Central memory CD8-positive, alpha-beta T cell (primary cell): ENCODE measurements around the gene GSPT1.
A peak's percentile ranks its signal among the peaks of the same experiment; 100 is the strongest.

ENCODE experiments used
- ATAC-seq: fragments of 150-1000 bp; cut with Tn5 transposase; replicated peaks from 2 replicates; pipeline ENCODE4 v1.10.0; 2022; ENCODE audit warnings: mild to moderate bottlenecking, moderate FRiP score, moderate number of reproducible peaks; ENCODE audit not compliant: poor library complexity, severe bottlenecking; ENCODE audit errors: extremely low read depth
- DNase-seq, 2 donors: peaks; one replicate each; pipeline ENCODE4 v3.0.0; 2021; ENCODE audit warnings: low spot score in 2 of 2
- H3K27ac Mint-ChIP-seq: one replicate; pipeline ENCODE4 v1.8.0; 2022; ENCODE audit warnings: low read depth, mild to moderate bottlenecking, moderate library complexity, mixed read lengths
- H3K27me3 Mint-ChIP-seq: one replicate; pipeline ENCODE4 v1.8.0; 2022; ENCODE audit warnings: mixed read lengths
- H3K36me3 Mint-ChIP-seq: one replicate; pipeline ENCODE4 v1.8.0; 2022; ENCODE audit warnings: mild to moderate bottlenecking, moderate library complexity, mixed read lengths; ENCODE audit not compliant: insufficient read depth
- H3K4me1 Mint-ChIP-seq: one replicate; pipeline ENCODE4 v1.8.0; 2022; ENCODE audit warnings: mixed read lengths
- H3K4me3 Mint-ChIP-seq: one replicate; pipeline ENCODE4 v1.8.0; 2022; ENCODE audit warnings: mild to moderate bottlenecking, moderate library complexity, mixed read lengths
- H3K9me3 Mint-ChIP-seq: one replicate; pipeline ENCODE4 v1.8.0; 2022; ENCODE audit warnings: mixed read lengths

Gene GSPT1

GRCh38 chr16:11869353-11870228 is 46.2 kb downstream of the GSPT1 start:
- Mint-ChIP-seq H3K4me3 (no peak overlapping the region), H3K4me1 (peaks cover 6% of the 10 kb centered on the region), H3K27ac (peak overlapping the region; percentile 32), H3K9me3 (no peaks in the 10 kb centered on the region), H3K27me3 (no peaks in the 10 kb centered on the region), H3K36me3 (peaks cover 38% of the 10 kb centered on the region)
- no peak for DNase-seq
- no peak for ATAC-seq

DNA sequence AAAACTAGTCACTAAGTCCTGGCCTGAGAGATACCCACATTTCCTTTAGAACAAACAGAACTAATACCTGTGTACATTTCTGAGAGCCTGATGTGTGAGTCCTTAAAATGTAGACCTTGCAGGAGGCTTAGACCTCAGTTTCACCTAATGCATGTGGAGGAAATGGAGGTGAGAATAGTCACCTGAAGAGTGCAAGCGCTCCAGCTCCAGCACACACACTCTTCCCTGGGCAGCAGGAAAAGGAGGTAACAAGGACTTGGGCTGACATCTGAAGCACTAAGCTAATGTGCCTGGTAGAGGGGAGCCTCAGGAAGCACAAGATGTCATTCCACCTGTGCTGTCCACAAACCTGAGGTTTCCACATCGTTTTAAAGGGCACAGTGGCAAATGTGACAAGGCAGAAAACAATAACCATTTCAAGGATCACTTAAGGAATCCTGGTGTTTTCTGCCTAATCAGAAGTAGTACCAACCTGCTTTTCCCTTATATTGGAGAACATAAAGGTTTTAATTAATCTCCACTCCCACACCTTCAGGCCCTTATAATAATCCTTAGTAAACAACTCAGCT is 47.3 kb downstream of the GSPT1 start:
- Mint-ChIP-seq H3K4me3 (no peak overlapping the region), H3K9me3 (no peaks in the 10 kb centered on the region), H3K27me3 (no peaks in the 10 kb centered on the region), H3K4me1 (peaks cover 8% of the 10 kb centered on the region), H3K36me3 (peaks cover 30% of the 10 kb centered on the region), H3K27ac (peak overlapping the region; percentile 32)
- ATAC-seq (no peak), DNase-seq (no peak)

DNA sequence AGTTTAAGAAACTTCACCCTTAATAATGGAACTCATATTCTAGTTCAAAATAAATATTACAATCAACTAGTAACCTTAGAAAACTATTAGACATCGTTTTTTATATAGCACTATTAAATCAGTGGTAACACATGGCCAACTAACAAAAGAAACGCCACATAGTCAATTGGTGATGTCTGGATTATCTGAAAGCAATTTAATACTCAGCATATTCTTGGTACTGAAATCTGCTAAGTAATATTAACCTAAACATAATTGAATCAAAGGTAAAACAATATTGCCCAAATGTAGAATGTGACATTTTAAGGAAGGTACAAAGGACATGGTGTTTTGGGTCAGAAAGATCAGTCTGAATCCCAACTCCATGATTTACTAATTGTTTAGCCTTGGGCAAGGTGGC is 53.3 kb downstream of the GSPT1 start:
- no peak overlapping the region for H3K27ac Mint-ChIP-seq
- no peak for ATAC-seq

DNA sequence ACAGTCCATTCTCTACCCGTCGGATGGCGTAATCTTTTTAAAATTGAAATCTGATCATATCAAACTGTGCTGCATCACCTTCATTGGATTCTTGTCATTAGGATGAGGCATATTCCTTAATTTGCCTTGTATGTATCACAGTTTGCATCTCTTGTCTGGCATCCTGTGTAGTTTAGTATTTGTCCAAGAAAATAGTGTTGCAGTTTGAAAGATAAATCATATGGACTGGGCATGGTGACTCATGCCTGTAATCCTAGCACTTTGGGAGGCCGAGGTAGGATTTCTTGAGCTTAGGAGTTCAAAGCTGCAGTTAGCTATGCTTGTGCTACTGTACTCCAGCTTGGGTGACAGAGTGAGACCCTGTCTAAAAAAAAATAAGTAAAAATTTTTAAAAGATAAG is 58.6 kb downstream of the GSPT1 start:
- H3K27ac Mint-ChIP-seq = peak overlapping the region; percentile 67
- no peaks in the 10 kb centered on the region for H3K9me3 Mint-ChIP-seq
- H3K36me3 Mint-ChIP-seq = peaks cover 9% of the 10 kb centered on the region
- ATAC-seq (no peak), DNase-seq (no peak)
- peaks cover 45% of the 10 kb centered on the region for H3K4me1 Mint-ChIP-seq
- no peak overlapping the region for H3K4me3 Mint-ChIP-seq
- no peaks in the 10 kb centered on the region for H3K27me3 Mint-ChIP-seq

More for the DNA sequence above, 53.3 kb downstream of the GSPT1 start:
- Mint-ChIP-seq H3K4me1 (peaks cover 22% of the 10 kb centered on the region), H3K27me3 (no peaks in the 10 kb centered on the region), H3K9me3 (no peaks in the 10 kb centered on the region), H3K36me3 (peaks cover 5% of the 10 kb centered on the region), H3K4me3 (no peak overlapping the region)
- DNase-seq = no peak

DNA sequence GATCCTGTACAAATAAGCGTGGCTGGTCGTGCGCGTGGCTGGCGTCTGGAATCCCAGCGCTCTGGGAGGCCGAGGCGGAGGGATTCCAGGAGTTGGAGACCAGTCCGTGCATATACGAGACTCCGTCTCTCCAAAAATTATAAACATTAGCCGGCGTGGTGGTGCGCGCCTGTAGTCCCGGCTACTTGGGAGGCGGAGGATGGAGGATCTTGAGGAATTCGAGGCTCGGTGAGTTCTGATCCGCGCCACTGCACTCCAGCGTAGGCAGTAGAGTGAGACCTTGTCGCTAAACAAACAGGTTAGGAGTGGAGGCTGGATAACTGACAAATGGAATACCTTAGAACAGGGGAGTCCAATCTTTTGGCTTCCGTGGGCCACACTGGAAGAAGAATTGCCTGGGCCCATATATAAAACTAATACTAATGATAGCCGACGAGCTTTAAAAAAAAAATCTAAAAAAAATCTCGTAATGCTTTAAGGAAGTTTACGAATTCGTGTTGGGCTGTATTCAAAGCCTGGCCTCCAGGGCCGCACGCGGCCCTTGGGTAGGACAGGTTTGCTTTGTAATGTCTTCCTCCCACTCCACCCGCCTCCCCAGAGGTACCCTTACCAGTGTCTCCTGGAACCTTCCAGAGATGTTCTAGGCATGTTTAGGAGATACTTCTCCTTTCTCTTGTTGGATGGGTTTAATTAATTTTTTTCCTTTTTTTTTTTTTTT is 63.5 kb downstream of the GSPT1 start:
- Mint-ChIP-seq H3K27ac (peak overlapping the region; percentile 95), H3K9me3 (no peaks in the 10 kb centered on the region), H3K4me1 (peaks cover 53% of the 10 kb centered on the region), H3K27me3 (no peaks in the 10 kb centered on the region), H3K4me3 (peak overlapping the region; percentile 97), H3K36me3 (peaks cover 33% of the 10 kb centered on the region)
- DNase-seq (no peak), ATAC-seq (no peak)

GRCh38 chr16:11851294-11852091 is 64.3 kb downstream of the GSPT1 start, which contains the start of gene RSL1D1:
RSL1D1 (minus strand) TSS chr16:11851542; CDS start chr16:11851512, 30 bp downstream.
- ATAC-seq (peak; percentile 90), DNase-seq (peak; percentile 94 to 96)
- no peaks in the 10 kb centered on the region for H3K9me3 Mint-ChIP-seq
- peak within 1 kb of the TSS; percentile 95 for H3K27ac Mint-ChIP-seq
- H3K4me1 Mint-ChIP-seq = peaks cover 47% of the 10 kb centered on the region
- H3K4me3 Mint-ChIP-seq = peak within 1 kb of the TSS; percentile 97
- peaks cover 41% of the 10 kb centered on the region for H3K36me3 Mint-ChIP-seq
- no peaks in the 10 kb centered on the region for H3K27me3 Mint-ChIP-seq

DNA sequence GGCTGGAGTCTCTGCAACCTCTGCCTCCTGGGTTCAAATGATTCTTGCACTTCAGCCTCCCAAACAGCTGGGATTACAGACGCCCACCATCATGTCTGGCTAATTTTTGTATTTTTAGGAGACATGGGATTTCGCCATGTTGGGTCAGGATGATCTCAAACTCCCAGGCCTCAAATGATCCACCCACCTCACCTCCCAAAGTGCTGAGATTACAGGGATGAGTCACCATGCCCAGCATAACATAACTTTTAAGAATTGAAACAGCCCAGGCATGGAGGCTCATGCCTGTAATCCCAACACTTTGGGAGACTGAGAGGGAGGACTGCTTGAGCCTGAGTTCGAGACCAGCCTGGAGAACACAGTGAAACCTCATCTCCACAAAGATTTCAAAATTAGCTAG is 66.9 kb downstream of the GSPT1 start:
- H3K27me3 Mint-ChIP-seq = no peaks in the 10 kb centered on the region
- no peak for DNase-seq
- H3K27ac Mint-ChIP-seq = no peak overlapping the region
- H3K4me3 Mint-ChIP-seq = peak overlapping the region; percentile 29
- no peaks in the 10 kb centered on the region for H3K9me3 Mint-ChIP-seq
- peaks cover 59% of the 10 kb centered on the region for H3K36me3 Mint-ChIP-seq
- H3K4me1 Mint-ChIP-seq = peaks cover 30% of the 10 kb centered on the region
- no peak for ATAC-seq

- DNase-seq (no peak), ATAC-seq (no peak)
- Mint-ChIP-seq H3K9me3 (no peaks in the 10 kb centered on the region), H3K4me1 (peaks cover 6% of the 10 kb centered on the region), H3K36me3 (peaks cover 79% of the 10 kb centered on the region), H3K4me3 (no peak overlapping the region), H3K27ac (no peak overlapping the region), H3K27me3 (no peaks in the 10 kb centered on the region)
Measured at GRCh38 chr16:11844499-11844898, 71.3 kb downstream of the GSPT1 start.

GRCh38 chr16:11843861-11844260 is 71.9 kb downstream of the GSPT1 start:
- H3K4me1 Mint-ChIP-seq = peaks cover 6% of the 10 kb centered on the region
- H3K27me3 Mint-ChIP-seq = no peaks in the 10 kb centered on the region
- DNase-seq (no peak), ATAC-seq (no peak)
- peaks cover 82% of the 10 kb centered on the region for H3K36me3 Mint-ChIP-seq
- no peak overlapping the region for H3K4me3 Mint-ChIP-seq
- no peak overlapping the region for H3K27ac Mint-ChIP-seq
- no peaks in the 10 kb centered on the region for H3K9me3 Mint-ChIP-seq

DNA sequence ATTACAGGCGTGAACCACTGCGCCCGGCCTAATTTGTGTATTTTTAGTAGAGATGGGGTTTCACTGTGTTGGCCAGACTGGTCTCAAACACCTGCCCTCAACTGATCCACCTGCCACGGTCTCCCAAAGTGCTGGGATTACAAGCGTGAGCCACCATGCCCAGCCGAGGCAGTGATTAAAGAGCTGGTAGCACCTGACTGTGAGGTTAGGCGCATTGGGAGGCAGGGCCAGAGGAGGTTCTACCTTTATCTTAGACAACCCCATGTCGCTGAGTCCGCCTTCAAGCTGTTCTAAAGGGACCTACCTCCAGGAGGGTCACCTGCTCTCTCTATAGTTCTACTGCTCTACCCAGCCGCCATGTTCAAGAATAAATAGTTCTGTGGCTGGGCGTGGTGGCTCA is 72.5 kb downstream of the GSPT1 start:
- Mint-ChIP-seq H3K4me3 (no peak overlapping the region), H3K36me3 (peaks cover 82% of the 10 kb centered on the region), H3K27ac (no peak overlapping the region)

DNA sequence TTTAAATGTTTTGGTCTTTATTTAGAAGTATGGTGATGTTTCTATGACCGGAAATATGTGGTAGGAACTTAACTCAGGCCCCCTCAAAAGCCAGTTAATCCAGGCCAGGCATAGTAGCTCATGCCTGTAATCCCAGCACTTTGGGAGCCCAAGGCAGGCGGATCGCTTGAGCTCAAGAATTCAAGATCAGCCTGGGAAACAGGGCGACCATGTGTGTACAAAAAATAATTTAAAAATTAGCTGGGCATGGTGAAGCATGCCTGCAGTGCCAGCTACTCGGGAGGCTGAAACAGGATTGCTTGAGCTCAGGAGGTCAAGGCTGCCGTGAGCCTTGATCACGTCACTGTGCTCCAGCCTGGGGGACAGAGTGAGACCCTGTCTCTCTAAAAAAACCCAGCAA is 74.7 kb downstream of the GSPT1 start:
- peaks cover 6% of the 10 kb centered on the region for H3K4me1 Mint-ChIP-seq
- no peak overlapping the region for H3K27ac Mint-ChIP-seq
- DNase-seq = no peak
- H3K27me3 Mint-ChIP-seq = no peaks in the 10 kb centered on the region
- H3K9me3 Mint-ChIP-seq = no peaks in the 10 kb centered on the region
- H3K4me3 Mint-ChIP-seq = no peak overlapping the region
- no peak for ATAC-seq
- peaks cover 82% of the 10 kb centered on the region for H3K36me3 Mint-ChIP-seq

More for the DNA sequence above, 72.5 kb downstream of the GSPT1 start:
- peaks cover 6% of the 10 kb centered on the region for H3K4me1 Mint-ChIP-seq
- H3K9me3 Mint-ChIP-seq = no peaks in the 10 kb centered on the region
- no peak for DNase-seq
- H3K27me3 Mint-ChIP-seq = no peaks in the 10 kb centered on the region
- no peak for ATAC-seq

- Mint-ChIP-seq H3K4me3 (no peak overlapping the region), H3K27ac (no peak overlapping the region), H3K9me3 (no peaks in the 10 kb centered on the region), H3K36me3 (peaks cover 52% of the 10 kb centered on the region), H3K27me3 (no peaks in the 10 kb centered on the region), H3K4me1 (no peaks in the 10 kb centered on the region)
- no peak for ATAC-seq
- no peak for DNase-seq
Measured at GRCh38 chr16:11836650-11837244, 79.0 kb downstream of the GSPT1 start.
